Loucy (cell line): ENCODE results near the gene PIGB.
"Not testable (repeated sequence)": the region's sequence is repeated elsewhere in the genome, so short reads cannot be mapped to it uniquely, and the experiment has no call there.

Experiments
- H2AFZ ChIP-seq: fragments of 200-600 bp; sonication (generic); 2 replicates; pipeline ENCODE4 v1.6.0; 2016; ENCODE audit warnings: antibody characterized with exemption, mild to moderate bottlenecking, low read length, moderate library complexity
- H3F3A ChIP-seq: fragments of 200-600 bp; 2 replicates; pipeline ENCODE4 v1.6.0; 2016; ENCODE audit warnings: antibody characterized with exemption, low read depth, mild to moderate bottlenecking
- H3K27me3 ChIP-seq: fragments of 200-600 bp; sonication (generic); 2 replicates; pipeline ENCODE4 v1.6.1; 2014; ENCODE audit warnings: low read length, mild to moderate bottlenecking; ENCODE audit not compliant: insufficient read depth, poor library complexity, severe bottlenecking
- H3K36me3 ChIP-seq: fragments of 200-600 bp; sonication (generic); 2 replicates; pipeline ENCODE4 v1.6.1; 2016; ENCODE audit warnings: low read length; ENCODE audit not compliant: insufficient read depth
- H3K4me1 ChIP-seq: fragments of 200-600 bp; sonication (generic); 2 replicates; pipeline ENCODE4 v1.5.1; 2014; ENCODE audit warnings: low read length, mild to moderate bottlenecking; ENCODE audit not compliant: insufficient read depth, poor library complexity, severe bottlenecking
- H3K4me2 ChIP-seq: fragments of 200-600 bp; sonication (generic); 2 replicates; pipeline ENCODE4 v1.6.0; 2014; ENCODE audit warnings: antibody characterized with exemption, low read length, low read depth, mild to moderate bottlenecking; ENCODE audit not compliant: poor library complexity, severe bottlenecking
- H3K4me3 ChIP-seq: fragments of 200-600 bp; sonication (generic); 2 replicates; pipeline ENCODE4 v1.5.1; 2014; ENCODE audit warnings: low read length, mild to moderate bottlenecking, mixed read lengths; ENCODE audit not compliant: poor library complexity, severe bottlenecking
- H3K79me2 ChIP-seq: fragments of 200-600 bp; sonication (generic); 2 replicates; pipeline ENCODE4 v1.6.1; 2014; ENCODE audit warnings: low read length; ENCODE audit not compliant: insufficient read depth
- H3K9ac ChIP-seq: fragments of 200-600 bp; sonication (generic); 2 replicates; pipeline ENCODE4 v1.6.0; 2014; ENCODE audit warnings: mild to moderate bottlenecking, low read depth, low read length, moderate library complexity; ENCODE audit not compliant: poor library complexity, severe bottlenecking
- H3K9me2 ChIP-seq: fragments of 200-600 bp; sonication (generic); replicated peaks from 2 replicates; pipeline ENCODE4 v1.6.1; 2016; ENCODE audit warnings: low read depth, low read length, mixed read lengths
- H3K9me3 ChIP-seq: fragments of 200-600 bp; sonication (generic); 2 replicates; pipeline ENCODE4 v1.6.1; 2014; ENCODE audit warnings: mild to moderate bottlenecking, antibody characterized with exemption, low read length, low read depth; ENCODE audit not compliant: insufficient read depth
- H4K20me1 ChIP-seq: fragments of 200-600 bp; sonication (generic); 2 replicates; pipeline ENCODE4 v1.6.0; 2014; ENCODE audit warnings: antibody characterized with exemption, low read length, mild to moderate bottlenecking; ENCODE audit not compliant: insufficient read depth, poor library complexity, severe bottlenecking
- CTCF ChIP-seq: fragments of 200-600 bp; sonication (generic); conservative IDR thresholded peaks from 2 replicates; pipeline ENCODE4 v1.5.1; 2014; ENCODE audit warnings: mild to moderate bottlenecking, antibody characterized with exemption, low read length
- EZH2phosphoT487 ChIP-seq: fragments of 200-600 bp; IDR thresholded peaks from 2 replicates; pipeline ENCODE4 v1.6.1; 2018; ENCODE audit warnings: antibody characterized with exemption, mild to moderate bottlenecking, moderate library complexity, borderline replicate concordance

PIGB gene

DNA sequence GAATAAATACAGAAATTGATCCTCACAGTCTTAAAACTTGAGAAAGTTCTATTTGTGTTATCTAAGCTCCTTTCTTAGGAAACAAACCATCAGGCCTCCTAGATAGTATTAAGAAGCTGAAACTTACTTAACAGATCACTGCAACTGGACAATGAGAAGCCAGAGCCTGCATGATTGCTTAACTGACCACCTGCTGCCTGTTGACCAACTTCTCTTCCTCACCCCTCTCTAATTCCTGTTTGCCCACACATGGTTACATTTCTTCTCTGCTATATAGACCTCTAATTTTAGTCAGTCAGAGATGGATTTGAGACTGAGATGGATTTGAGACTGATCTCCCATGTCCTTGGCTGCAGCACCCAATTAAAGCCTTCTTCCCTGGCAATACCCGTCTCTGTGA is 75.7 kb downstream of the PIGB start:
- TF ChIP-seq CTCF (no peak), EZH2phosphoT487 (no peak)
- Histone ChIP-seq H3K79me2 (peaks cover 3% of the 10 kb centered on the region), H3K4me2 (no peak overlapping the region)

GRCh38 chr15:55398243-55398642 is 79.2 kb downstream of the PIGB start:
- H3K9me3 ChIP-seq: peaks cover 4% of the 10 kb centered on the region; the same call in 1 of the 2 replicates
- H3K79me2 ChIP-seq: peaks cover 32% of the 10 kb centered on the region
- H3K9me2 ChIP-seq: no peaks in the 10 kb centered on the region
- H3K36me3 ChIP-seq: no peaks in the 10 kb centered on the region
- no peak overlapping the region for H3K4me3 ChIP-seq
- H3K4me2 ChIP-seq: no peak overlapping the region
- no peak for TF ChIP-seq EZH2phosphoT487
- TF ChIP-seq CTCF: no peak
- H3K4me1 ChIP-seq: peaks cover 30% of the 10 kb centered on the region
- H3F3A ChIP-seq: peaks cover 9% of the 10 kb centered on the region; the same call in 1 of the 2 replicates
- H4K20me1 ChIP-seq: no peaks in the 10 kb centered on the region
- H2AFZ ChIP-seq: no peak overlapping the region
- no peak overlapping the region for H3K9ac ChIP-seq
- H3K27me3 ChIP-seq: no peaks in the 10 kb centered on the region

More for the DNA sequence above, 75.7 kb downstream of the PIGB start:
- Histone ChIP-seq H3K4me1 (peaks cover 4% of the 10 kb centered on the region), H2AFZ (no peak overlapping the region), H3K27me3 (no peaks in the 10 kb centered on the region), H3F3A (no peaks in the 10 kb centered on the region), H3K4me3 (no peak overlapping the region), H3K9me3 (peaks cover 4% of the 10 kb centered on the region; the same call in 1 of the 2 replicates), H3K36me3 (no peaks in the 10 kb centered on the region), H4K20me1 (no peaks in the 10 kb centered on the region), H3K9ac (no peak overlapping the region), H3K9me2 (no peaks in the 10 kb centered on the region)

GRCh38 chr15:55400050-55400449 is 81.0 kb downstream of the PIGB start:
- H2AFZ ChIP-seq, H3K9me2 ChIP-seq, H4K20me1 ChIP-seq, H3K9ac ChIP-seq, H3K36me3 ChIP-seq, H3K9me3 ChIP-seq, H3K4me2 ChIP-seq, H3K4me3 ChIP-seq, H3K27me3 ChIP-seq: not testable (repeated sequence)
- H3F3A ChIP-seq: peaks cover 12% of the 10 kb centered on the region; the same call in 1 of the 2 replicates
- peaks cover 35% of the 10 kb centered on the region for H3K79me2 ChIP-seq
- H3K4me1 ChIP-seq: peaks cover 45% of the 10 kb centered on the region

DNA sequence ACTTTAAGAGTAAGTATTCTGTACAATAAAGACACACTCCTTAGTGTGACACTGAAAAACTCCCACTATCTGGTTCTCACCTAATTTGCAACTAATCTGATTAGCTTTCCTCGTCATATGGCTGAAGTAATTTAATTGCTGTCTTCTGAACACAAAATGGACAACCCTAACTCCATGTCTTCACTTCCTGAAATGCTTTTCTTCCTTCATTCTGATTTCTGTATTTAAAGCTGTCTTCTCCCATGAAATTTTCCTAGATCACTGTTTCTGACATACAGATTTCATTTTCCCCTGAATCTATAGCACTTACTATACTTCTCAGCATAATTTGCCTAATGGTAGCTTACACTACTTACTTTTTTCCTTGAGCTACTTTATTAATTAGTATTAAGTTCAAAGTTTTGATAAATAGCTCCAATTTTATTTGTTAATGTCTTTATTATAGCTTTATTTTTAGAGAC is 82.8 kb downstream of the PIGB start:
- no peak overlapping the region for H2AFZ ChIP-seq
- H4K20me1 ChIP-seq: no peaks in the 10 kb centered on the region
- H3K79me2 ChIP-seq: peaks cover 46% of the 10 kb centered on the region
- peaks cover 12% of the 10 kb centered on the region; the same call in 1 of the 2 replicates for H3F3A ChIP-seq
- H3K4me3 ChIP-seq: no peak overlapping the region
- TF ChIP-seq CTCF: no peak
- TF ChIP-seq EZH2phosphoT487: no peak
- H3K9me3 ChIP-seq: no peaks in the 10 kb centered on the region
- peak overlapping the region; percentile 78 for H3K9ac ChIP-seq
- H3K27me3 ChIP-seq: no peaks in the 10 kb centered on the region
- peaks cover 59% of the 10 kb centered on the region for H3K4me1 ChIP-seq
- no peaks in the 10 kb centered on the region for H3K36me3 ChIP-seq
- no peaks in the 10 kb centered on the region for H3K9me2 ChIP-seq
- peak overlapping the region; percentile 85 for H3K4me2 ChIP-seq
